Measurements from ENCODE around the gene MUC5AC. TPM values are rescaled to one million over a fixed set of nuclear protein-coding genes. Genes with fewer than 3 reads are reported as not detected.

MUC5AC gene, protein sequence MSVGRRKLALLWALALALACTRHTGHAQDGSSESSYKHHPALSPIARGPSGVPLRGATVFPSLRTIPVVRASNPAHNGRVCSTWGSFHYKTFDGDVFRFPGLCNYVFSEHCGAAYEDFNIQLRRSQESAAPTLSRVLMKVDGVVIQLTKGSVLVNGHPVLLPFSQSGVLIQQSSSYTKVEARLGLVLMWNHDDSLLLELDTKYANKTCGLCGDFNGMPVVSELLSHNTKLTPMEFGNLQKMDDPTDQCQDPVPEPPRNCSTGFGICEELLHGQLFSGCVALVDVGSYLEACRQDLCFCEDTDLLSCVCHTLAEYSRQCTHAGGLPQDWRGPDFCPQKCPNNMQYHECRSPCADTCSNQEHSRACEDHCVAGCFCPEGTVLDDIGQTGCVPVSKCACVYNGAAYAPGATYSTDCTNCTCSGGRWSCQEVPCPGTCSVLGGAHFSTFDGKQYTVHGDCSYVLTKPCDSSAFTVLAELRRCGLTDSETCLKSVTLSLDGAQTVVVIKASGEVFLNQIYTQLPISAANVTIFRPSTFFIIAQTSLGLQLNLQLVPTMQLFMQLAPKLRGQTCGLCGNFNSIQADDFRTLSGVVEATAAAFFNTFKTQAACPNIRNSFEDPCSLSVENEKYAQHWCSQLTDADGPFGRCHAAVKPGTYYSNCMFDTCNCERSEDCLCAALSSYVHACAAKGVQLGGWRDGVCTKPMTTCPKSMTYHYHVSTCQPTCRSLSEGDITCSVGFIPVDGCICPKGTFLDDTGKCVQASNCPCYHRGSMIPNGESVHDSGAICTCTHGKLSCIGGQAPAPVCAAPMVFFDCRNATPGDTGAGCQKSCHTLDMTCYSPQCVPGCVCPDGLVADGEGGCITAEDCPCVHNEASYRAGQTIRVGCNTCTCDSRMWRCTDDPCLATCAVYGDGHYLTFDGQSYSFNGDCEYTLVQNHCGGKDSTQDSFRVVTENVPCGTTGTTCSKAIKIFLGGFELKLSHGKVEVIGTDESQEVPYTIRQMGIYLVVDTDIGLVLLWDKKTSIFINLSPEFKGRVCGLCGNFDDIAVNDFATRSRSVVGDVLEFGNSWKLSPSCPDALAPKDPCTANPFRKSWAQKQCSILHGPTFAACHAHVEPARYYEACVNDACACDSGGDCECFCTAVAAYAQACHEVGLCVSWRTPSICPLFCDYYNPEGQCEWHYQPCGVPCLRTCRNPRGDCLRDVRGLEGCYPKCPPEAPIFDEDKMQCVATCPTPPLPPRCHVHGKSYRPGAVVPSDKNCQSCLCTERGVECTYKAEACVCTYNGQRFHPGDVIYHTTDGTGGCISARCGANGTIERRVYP (N-terminal part only)
- not detected in 2 replicates for total RNA-seq
- long read RNA-seq: 0 reads

DNA sequence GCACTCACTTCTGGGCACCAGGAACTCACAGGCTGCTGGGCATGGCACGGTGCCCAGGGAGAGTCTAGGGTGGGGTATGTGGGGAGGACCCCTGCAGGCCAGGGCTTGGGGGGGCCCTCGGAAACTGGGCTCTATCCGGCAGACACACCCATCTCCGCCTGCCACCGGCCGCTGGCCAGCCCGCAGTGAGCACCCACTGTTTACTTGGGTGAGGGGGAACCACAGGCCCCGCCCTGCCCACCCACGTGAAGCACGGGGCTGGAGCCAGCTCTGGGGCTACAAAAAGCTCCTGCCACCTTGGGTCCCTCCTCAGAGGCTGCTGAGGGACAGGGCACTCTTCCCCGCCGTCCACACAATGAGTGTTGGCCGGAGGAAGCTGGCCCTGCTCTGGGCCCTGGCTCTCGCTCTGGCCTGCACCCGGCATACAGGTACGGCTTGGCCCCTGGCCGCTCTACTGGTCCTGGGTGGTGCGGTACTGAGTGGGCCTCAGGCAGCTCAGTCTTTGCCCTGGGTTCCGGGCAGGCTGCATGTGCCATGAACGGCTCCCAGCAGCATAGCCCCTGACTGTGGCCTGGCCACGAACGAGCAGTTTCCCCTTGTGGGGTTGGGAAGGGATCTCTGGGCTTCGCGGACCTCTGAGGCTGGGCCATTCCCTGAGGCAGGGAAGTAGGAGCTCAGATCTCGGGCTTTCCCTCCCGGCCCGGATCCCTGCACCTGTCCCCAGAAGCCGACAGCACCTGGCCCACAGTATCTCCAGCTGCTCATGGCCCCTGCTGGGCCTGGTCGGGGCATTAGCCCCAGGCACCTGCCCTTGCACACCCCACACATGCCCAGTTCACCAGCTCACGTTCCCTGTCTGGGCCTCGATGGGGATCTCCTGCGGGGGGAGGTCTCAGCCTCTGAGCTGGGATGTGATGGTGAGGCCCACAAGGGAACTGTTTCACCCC lies at the start of gene MUC5AC:
Gene MUC5AC (plus strand): TSS at position 309 of the 947 bp plus-strand sequence. CDS start 47 bp downstream, at position 356.
- TF ChIP-seq, protein P1, sequence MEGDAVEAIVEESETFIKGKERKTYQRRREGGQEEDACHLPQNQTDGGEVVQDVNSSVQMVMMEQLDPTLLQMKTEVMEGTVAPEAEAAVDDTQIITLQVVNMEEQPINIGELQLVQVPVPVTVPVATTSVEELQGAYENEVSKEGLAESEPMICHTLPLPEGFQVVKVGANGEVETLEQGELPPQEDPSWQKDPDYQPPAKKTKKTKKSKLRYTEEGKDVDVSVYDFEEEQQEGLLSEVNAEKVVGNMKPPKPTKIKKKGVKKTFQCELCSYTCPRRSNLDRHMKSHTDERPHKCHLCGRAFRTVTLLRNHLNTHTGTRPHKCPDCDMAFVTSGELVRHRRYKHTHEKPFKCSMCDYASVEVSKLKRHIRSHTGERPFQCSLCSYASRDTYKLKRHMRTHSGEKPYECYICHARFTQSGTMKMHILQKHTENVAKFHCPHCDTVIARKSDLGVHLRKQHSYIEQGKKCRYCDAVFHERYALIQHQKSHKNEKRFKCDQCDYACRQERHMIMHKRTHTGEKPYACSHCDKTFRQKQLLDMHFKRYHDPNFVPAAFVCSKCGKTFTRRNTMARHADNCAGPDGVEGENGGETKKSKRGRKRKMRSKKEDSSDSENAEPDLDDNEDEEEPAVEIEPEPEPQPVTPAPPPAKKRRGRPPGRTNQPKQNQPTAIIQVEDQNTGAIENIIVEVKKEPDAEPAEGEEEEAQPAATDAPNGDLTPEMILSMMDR (IDR thresholded peaks at IDR 0.05): no peak
- no peaks in the 10 kb centered on the region for H3K27me3 Mint-ChIP-seq (ENCODE audit: unreplicated experiment)
- H3K27ac Mint-ChIP-seq (ENCODE audit: unreplicated experiment): no peak within 1 kb of the TSS
- no peaks in the 10 kb centered on the region for H3K36me3 Mint-ChIP-seq (ENCODE audit: unreplicated experiment)
- no peak for DNase-seq (ENCODE audit: extremely low spot score, unreplicated experiment)
- no peak within 1 kb of the TSS for H3K4me3 Mint-ChIP-seq (ENCODE audit: unreplicated experiment)
- H3K4me1 Mint-ChIP-seq (ENCODE audit: unreplicated experiment): peaks cover 4% of the 10 kb centered on the region
- no peaks in the 10 kb centered on the region for H3K9me3 Mint-ChIP-seq (ENCODE audit: unreplicated experiment)

DNA sequence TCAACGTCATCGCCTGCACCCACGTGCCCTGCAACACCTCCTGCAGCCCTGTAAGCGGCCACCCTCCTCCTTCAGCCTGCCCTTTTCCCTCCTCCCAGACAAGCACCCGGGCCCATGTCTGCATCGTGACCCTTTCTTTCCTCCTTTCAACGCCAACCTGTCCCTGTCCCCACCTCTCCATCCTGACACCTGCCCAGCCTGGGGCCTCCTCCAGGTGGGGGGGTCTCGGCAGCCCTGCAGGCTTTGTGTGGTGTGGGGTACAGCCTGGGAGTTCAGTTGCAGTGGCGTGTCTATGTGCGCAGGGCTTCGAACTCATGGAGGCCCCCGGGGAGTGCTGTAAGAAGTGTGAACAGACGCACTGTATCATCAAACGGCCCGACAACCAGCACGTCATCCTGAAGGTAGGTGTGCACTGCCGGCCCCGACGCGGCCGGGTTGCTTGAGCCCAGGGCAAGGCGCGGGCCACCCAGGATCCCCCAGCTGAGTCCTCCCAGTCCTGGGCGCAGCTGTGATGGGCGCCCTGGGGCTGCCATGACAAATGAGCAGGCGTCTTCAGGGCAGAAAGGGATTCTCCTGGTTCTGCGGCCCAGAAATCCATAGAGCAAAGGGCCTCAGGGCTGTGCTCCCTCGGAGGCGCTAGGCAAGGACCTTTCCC lies 49.4 kb upstream of the MUC5AC start:
- TF ChIP-seq, protein P1 (IDR thresholded peaks at IDR 0.05): no peak
- Mint-ChIP-seq H3K27ac (ENCODE audit: unreplicated experiment) (no peak overlapping the region), H3K9me3 (ENCODE audit: unreplicated experiment) (no peaks in the 10 kb centered on the region), H3K27me3 (ENCODE audit: unreplicated experiment) (no peaks in the 10 kb centered on the region), H3K36me3 (ENCODE audit: unreplicated experiment) (no peaks in the 10 kb centered on the region), H3K4me1 (ENCODE audit: unreplicated experiment) (no peaks in the 10 kb centered on the region), H3K4me3 (ENCODE audit: unreplicated experiment) (no peak overlapping the region)
- DNase-seq (ENCODE audit: extremely low spot score, unreplicated experiment): no peak

DNA sequence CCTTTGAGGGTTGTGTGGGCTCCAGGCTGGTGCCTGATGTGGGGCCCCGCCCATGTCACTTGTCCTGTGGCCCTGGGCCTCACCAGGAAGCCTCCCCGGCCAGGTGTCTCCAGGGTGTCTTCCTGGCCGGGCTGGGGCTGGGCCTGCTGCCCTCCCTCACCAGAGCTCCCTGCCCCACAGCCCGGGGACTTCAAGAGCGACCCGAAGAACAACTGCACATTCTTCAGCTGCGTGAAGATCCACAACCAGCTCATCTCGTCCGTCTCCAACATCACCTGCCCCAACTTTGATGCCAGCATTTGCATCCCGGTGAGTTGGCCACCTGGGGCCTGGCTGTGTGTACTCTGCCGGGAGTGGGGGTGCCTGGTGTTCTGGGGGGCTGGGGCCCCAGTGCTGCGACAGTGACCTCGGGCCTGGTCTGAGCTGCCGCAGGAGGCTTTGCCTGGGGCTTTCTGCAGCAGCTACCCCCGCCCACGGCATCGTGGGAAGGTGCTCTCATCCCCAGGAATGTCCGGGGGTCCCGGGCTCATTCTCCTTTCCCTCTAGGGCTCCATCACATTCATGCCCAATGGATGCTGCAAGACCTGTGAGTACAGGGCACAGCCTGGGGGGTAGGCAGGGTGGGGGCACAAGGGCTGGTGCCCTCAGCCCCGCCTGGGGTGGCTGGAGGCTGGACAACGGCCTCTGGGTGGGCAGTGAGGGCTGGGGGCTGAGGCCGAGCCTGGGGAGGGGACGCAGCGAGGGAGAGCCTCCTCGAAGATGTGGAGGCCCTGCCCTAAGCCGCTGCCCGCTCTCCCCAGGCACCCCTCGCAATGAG lies 48.4 kb upstream of the MUC5AC start:
- H3K36me3 Mint-ChIP-seq (ENCODE audit: unreplicated experiment): no peaks in the 10 kb centered on the region
- no peaks in the 10 kb centered on the region for H3K27me3 Mint-ChIP-seq (ENCODE audit: unreplicated experiment)
- H3K27ac Mint-ChIP-seq (ENCODE audit: unreplicated experiment): no peak overlapping the region
- H3K4me1 Mint-ChIP-seq (ENCODE audit: unreplicated experiment): no peaks in the 10 kb centered on the region
- DNase-seq (ENCODE audit: extremely low spot score, unreplicated experiment): no peak
- H3K4me3 Mint-ChIP-seq (ENCODE audit: unreplicated experiment): no peak overlapping the region
- TF ChIP-seq, protein P1 (IDR thresholded peaks at IDR 0.05): no peak
- no peaks in the 10 kb centered on the region for H3K9me3 Mint-ChIP-seq (ENCODE audit: unreplicated experiment)
